ENCODE measurements around the gene CDHR5.
"Not testable (repeated sequence)": the region's sequence is repeated elsewhere in the genome, so short reads cannot be mapped to it uniquely, and the experiment has no call there.

CDHR5 gene

GRCh38 chr11:586376-587316, 38.1 kb downstream of the CDHR5 start:
- DNase-seq (ENCODE audit: low read depth): no peak

- DNase-seq (ENCODE audit: low read depth): no peak
Observed at GRCh38 chr11:584287-584686, 40.5 kb downstream of the CDHR5 start.

- DNase-seq (ENCODE audit: low read depth): no peak
Observed at GRCh38 chr11:581752-582151, 43.0 kb downstream of the CDHR5 start.

- DNase-seq (ENCODE audit: low read depth): no peak
Observed at GRCh38 chr11:581342-581741, 43.4 kb downstream of the CDHR5 start.

GRCh38 chr11:579830-580601, 44.7 kb downstream of the CDHR5 start:
- DNase-seq (ENCODE audit: low read depth): no peak

- DNase-seq (ENCODE audit: low read depth): no peak
Observed at GRCh38 chr11:578276-579035, 46.3 kb downstream of the CDHR5 start.

- no peak for DNase-seq (ENCODE audit: low read depth)
Observed at GRCh38 chr11:577611-577894, 47.2 kb downstream of the CDHR5 start.

GRCh38 chr11:576811-577610, 47.7 kb downstream of the CDHR5 start:
- no peak for DNase-seq (ENCODE audit: low read depth)

GRCh38 chr11:575996-576768, 48.6 kb downstream of the CDHR5 start, which contains the start of gene PHRF1:
Gene PHRF1, plus strand, starts transcription at chr11:576470. Its CDS starts 5,043 bp downstream, at chr11:581513.
- DNase-seq (ENCODE audit: low read depth): peak; percentile 92

GRCh38 chr11:575313-575995, 49.3 kb downstream of the CDHR5 start:
- DNase-seq (ENCODE audit: low read depth): no peak

- no peak for DNase-seq (ENCODE audit: low read depth)
Observed at GRCh38 chr11:574632-575312, 50.0 kb downstream of the CDHR5 start.

- DNase-seq (ENCODE audit: low read depth): not testable (repeated sequence)
Observed at GRCh38 chr11:574031-574570, 50.7 kb downstream of the CDHR5 start.

GRCh38 chr11:573146-573759, 51.5 kb downstream of the CDHR5 start:
- no peak for DNase-seq (ENCODE audit: low read depth)

GRCh38 chr11:571802-572185, 53.0 kb downstream of the CDHR5 start:
- no peak for DNase-seq (ENCODE audit: low read depth)

GRCh38 chr11:569158-569885, 55.4 kb downstream of the CDHR5 start:
- no peak for DNase-seq (ENCODE audit: low read depth)

- peak; percentile 82 for DNase-seq (ENCODE audit: low read depth)
Observed at GRCh38 chr11:568306-569157, 56.2 kb downstream of the CDHR5 start.

- DNase-seq (ENCODE audit: low read depth): no peak
Observed at GRCh38 chr11:567629-568292, 57.0 kb downstream of the CDHR5 start.
